Measurements from ENCODE around the gene RNF220.
"Not testable (repeated sequence)": the region's sequence is repeated elsewhere in the genome, so short reads cannot be mapped to it uniquely, and the experiment has no call there.

Gene RNF220

GRCh38 chr1:44652445-44653106, 247.5 kb downstream of the RNF220 start:
- peak; percentile 67 for DNase-seq (ENCODE audit: low spot score)

GRCh38 chr1:44653107-44653964, 248.3 kb downstream of the RNF220 start:
- DNase-seq (ENCODE audit: low spot score), result no peak

GRCh38 chr1:44654621-44655187, 249.6 kb downstream of the RNF220 start:
- no peak for DNase-seq (ENCODE audit: low spot score)

- DNase-seq (ENCODE audit: low spot score), result no peak
These were observed 250.6 kb downstream of the RNF220 start for GRCh38 chr1:44655609-44656008.

- no peak for DNase-seq (ENCODE audit: low spot score)
These were observed 254.5 kb downstream of the RNF220 start for GRCh38 chr1:44659566-44659965.

GRCh38 chr1:44660176-44660575, 255.1 kb downstream of the RNF220 start:
- no peak for DNase-seq (ENCODE audit: low spot score)

GRCh38 chr1:44661781-44662682, 257.0 kb downstream of the RNF220 start:
- DNase-seq (ENCODE audit: low spot score), result no peak

GRCh38 chr1:44662683-44663030, 257.6 kb downstream of the RNF220 start:
- DNase-seq (ENCODE audit: low spot score), result no peak

- no peak for DNase-seq (ENCODE audit: low spot score)
These were observed 258.4 kb downstream of the RNF220 start for GRCh38 chr1:44663417-44663816.

- no peak for DNase-seq (ENCODE audit: low spot score)
These were observed 259.8 kb downstream of the RNF220 start for GRCh38 chr1:44664730-44665370.

GRCh38 chr1:44666719-44667118, 261.7 kb downstream of the RNF220 start:
- DNase-seq (ENCODE audit: low spot score), result not testable (repeated sequence)

GRCh38 chr1:44670751-44671640, 265.9 kb downstream of the RNF220 start:
- DNase-seq (ENCODE audit: low spot score), result no peak

- DNase-seq (ENCODE audit: low spot score), result no peak
These were observed 267.4 kb downstream of the RNF220 start for GRCh38 chr1:44672254-44672955.

- no peak for DNase-seq (ENCODE audit: low spot score)
These were observed 268.1 kb downstream of the RNF220 start for GRCh38 chr1:44672961-44673674.

- no peak for DNase-seq (ENCODE audit: low spot score)
These were observed 268.6 kb downstream of the RNF220 start for GRCh38 chr1:44673675-44674112.

GRCh38 chr1:44674113-44675000, 269.3 kb downstream of the RNF220 start, which contains the start of the genes ARMH1 and TMEM53:
TSS of gene ARMH1 (plus strand) at chr1:44674714. CDS start at chr1:44689698, 14,984 bp downstream.
TSS of gene TMEM53 (minus strand) at chr1:44674481. CDS start at chr1:44674391, 90 bp downstream.
- peak; percentile 99 for DNase-seq (ENCODE audit: low spot score)

- no peak for DNase-seq (ENCODE audit: low spot score)
These were observed 270.1 kb downstream of the RNF220 start for GRCh38 chr1:44675186-44675585.

All from SK-N-DZ (cell line).